Sciatic nerve (tissue), 2 donors: ENCODE measurements around the gene MB21D2. TPM values are rescaled to one million over a fixed set of nuclear protein-coding genes. Genes with fewer than 3 reads are reported as not detected.

Experiments used
- ATAC-seq: fragments of 200-7000 bp; cut with Tn5 transposase; one replicate; pipeline ENCODE4 v1.9.1; 2020; ENCODE audit warnings: mild to moderate bottlenecking, moderate library complexity
- DNase-seq: peaks from one replicate; pipeline ENCODE4 v3.0.0-alpha.2; 2020; ENCODE audit warnings: low spot score
- intact Hi-C: fragments of 100-400 bp; cut with DNase I; formaldehyde crosslinking; loops from one replicate; pipeline ENCODE4 v1.14.2; 2022
- total RNA-seq: library from RNA; stranded (reverse); fragmentation: NEBNext Ultra II Directional; extraction: Animal tissue kit (Norgen Biotek cat#: 25700); gene quantifications from one replicate; pipeline ENCODE4 v1.2.1, GENCODE V29; 2021
- donor health status: DM: no; HTN: no; CAD: no.
- donor health status: DM: no; HTN: no; CAD: no.

MB21D2 gene
- total RNA-seq, 1 donor from 2014 or later = 7.8 TPM

DNA sequence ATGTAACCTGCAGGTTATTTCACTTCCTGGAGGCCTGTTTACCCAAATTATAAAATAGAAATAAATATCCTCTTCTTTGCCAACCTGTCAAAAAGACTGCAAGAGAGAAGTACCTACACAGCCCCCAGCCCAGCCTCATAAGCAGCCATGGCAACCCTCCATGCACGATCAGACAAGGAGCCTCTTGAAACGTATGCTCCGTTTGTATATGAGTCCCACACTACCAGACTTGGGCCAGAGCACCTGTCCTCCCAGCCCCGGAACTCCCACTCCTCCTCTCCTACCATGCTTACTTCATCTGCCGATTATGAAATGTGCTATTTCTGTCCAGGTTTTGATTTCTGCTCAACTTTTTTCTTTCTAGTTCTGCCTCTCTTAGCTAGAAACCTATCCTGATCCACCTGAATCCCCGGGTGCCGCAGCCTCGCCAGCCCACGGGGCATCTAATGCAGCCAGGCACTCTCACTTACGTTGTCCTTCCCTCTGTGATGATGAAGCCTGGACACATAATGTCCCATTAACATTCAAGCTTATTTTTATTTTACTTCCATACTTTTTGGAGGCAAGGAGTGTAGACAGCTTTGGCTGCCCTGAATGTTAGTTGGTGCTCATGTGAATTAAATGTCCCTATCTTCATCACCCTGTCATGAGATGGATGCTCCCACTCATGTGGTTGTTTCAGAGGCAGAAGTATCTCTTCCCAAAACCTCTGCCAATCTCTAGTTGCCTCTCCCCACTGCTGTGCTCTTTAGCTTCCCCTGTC lies 73.8 kb downstream of the MB21D2 start:
- no peak for ATAC-seq
- no peak for DNase-seq
- intact Hi-C loops = no loop called here

DNA sequence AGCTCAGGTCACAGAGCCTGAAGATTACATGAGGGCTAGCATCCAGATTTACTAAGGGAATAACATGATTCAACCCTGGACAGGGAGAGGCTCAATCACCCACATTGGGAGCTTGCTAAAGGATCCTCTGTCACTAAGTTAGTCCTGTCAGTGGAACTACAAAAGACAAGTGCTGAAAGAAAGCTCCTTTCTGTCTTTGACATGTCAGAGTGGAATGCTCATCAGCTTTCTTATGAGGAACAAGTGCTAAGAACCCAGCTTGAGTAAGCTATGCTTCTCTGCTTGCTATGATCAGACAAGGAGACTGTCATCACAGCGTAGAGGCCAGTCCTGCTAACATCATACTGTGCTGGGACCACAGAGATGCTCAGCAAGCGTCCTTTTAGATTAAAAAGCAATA lies 74.5 kb downstream of the MB21D2 start:
- no peak for ATAC-seq
- intact Hi-C loops = no loop called here

DNA sequence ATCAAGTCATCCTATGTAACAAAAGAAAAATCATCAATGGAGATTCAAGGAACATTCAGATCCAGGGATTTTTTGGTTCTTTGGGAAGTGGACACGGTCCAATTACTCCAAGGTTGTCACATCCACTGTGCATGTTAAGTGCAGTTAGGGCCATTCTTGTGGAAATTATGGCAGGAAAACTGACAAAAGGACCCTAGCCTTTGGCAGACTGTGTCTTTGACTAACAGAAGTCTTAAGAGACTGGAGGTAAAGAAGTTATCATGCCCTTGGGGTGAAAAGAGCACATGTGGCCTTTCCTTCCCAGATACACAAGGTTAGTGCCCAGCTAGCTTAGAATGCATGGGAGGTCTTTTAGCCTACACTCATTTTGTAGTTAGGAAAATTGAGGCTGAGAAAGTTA lies 74.9 kb downstream of the MB21D2 start:
- no peak for DNase-seq
- intact Hi-C loops = no loop called here
- ATAC-seq = no peak

More for the DNA sequence above, 74.5 kb downstream of the MB21D2 start:
- DNase-seq = no peak

DNA sequence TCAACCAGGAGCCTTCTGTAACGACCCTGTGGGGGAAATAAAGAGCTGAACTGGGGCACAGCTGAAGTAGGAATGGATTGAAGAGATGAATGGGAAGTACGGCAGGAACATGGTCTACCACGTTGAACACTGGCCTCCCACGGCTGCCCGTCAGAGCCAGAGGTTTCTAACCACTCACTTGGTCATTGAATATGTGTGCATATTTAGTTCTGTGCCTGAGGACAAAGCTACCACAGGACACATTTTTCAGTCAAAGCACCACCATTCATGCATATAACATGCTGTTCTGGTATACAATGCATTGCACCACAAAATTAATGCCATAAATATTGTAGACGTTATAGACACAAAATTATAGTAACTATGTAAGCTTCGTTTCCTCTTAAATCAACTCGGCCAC lies 75.5 kb downstream of the MB21D2 start:
- no peak for ATAC-seq
- intact Hi-C loops = no loop called here
- DNase-seq = no peak

GRCh38 chr3:192841428-192841827 lies 76.2 kb downstream of the MB21D2 start:
- ATAC-seq = no peak
- DNase-seq = no peak
- intact Hi-C loops = no loop called here

GRCh38 chr3:192840143-192840836 lies 77.4 kb downstream of the MB21D2 start:
- ATAC-seq = no peak
- intact Hi-C loops = no loop called here
- no peak for DNase-seq

DNA sequence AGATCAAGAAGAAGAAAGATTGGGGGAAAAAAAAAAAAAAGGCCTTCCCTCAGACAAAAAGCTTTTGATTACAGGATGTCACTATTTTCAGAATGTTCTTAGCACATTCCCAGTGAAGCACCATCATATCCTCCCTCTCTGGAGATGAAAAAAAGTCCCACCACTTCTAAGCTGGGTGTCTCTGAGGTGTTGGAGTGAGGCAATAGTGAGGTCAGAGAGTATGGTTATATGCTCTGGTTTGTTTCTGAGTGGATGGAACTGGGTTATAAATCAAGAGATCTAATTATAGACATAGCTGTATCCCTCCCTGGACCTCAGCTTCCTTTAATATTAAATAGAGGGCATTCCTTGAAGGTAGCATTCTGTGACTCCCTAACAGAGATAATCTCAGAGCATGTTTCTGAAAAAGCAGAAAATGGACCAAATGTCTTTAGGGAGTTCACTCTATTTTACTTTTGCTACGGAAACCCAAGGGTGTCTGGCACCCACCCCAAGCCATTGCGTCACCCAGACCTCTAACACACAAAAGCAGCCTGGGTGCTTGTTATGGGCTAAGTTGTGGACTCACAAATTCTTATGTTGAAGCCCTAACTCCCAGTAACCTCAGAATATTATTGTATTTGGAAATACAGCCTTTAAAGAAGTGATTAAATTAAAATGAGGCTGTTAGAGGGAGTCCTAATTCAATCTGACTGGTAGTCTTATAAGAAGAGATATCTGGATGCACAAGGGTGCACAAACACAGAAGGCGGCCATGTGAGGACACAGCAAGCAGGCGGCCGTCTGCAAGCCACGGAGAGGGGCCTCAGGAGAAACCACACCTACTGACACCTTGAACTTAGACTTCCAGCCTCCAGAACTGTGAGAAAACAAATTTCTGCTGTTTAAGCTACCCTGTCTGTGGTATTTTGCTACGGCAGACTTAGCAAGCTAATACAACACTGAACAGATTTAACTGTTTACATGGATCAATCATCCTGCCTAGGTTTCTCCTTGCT lies 81.5 kb downstream of the MB21D2 start:
- ATAC-seq (peak; percentile 57), DNase-seq (no peak)
- intact Hi-C loops = no loop called here

DNA sequence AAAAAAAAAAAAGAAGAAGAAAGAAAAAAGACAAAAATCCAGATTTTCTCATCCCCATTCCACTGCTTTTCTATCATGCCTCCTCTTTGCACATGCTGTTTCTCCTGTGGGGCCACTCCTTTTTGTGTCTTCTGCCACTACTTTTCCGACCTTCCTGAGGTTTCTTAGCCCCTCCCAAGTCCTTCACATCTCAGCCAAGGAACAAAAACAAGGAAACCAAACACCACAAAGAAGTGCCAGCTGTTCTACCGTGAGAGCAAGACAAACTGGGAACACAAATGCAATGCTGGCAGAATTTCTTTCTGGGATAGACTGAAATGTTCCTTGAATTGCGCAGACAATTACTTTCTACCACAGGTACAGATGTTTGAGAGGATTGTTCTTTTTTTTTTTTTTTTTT lies 83.2 kb downstream of the MB21D2 start:
- DNase-seq (no peak), ATAC-seq (no peak)
- intact Hi-C loops = no loop called here

GRCh38 chr3:192833177-192833890 lies 84.3 kb downstream of the MB21D2 start:
- intact Hi-C loops = no loop called here
- ATAC-seq (peak; percentile 70), DNase-seq (no peak)

GRCh38 chr3:192831801-192832347 lies 85.8 kb downstream of the MB21D2 start:
- intact Hi-C loops = no loop called here
- ATAC-seq = no peak
- no peak for DNase-seq

DNA sequence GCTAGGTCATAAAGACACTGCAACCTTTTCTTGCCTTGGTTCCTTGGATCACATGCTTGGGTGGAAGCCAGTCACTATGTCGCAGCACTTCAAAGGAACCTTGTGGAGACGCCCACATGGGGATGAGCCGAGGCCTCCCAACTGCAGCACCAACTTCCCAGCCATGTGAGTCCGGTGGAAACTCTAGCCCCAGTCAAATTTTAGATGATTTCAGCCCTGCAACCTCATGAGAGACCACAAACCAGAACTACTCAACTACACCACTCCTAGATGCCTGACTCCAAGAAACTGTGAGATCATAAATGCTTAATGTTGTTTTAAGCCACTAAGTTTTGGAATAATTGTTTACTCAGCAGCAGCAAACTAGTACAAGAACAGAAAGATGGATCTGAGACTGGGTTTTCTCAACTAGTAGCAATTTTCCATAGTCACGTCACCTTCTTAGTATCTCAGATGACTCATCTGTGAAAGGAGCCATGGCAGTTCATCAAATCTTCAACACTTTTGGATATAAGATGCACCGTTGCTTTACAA lies 86.5 kb downstream of the MB21D2 start:
- intact Hi-C loops = no loop called here
- ATAC-seq = no peak
- no peak for DNase-seq

GRCh38 chr3:192830291-192831110 lies 87.2 kb downstream of the MB21D2 start:
- intact Hi-C loops = no loop called here
- no peak for DNase-seq
- ATAC-seq = no peak

DNA sequence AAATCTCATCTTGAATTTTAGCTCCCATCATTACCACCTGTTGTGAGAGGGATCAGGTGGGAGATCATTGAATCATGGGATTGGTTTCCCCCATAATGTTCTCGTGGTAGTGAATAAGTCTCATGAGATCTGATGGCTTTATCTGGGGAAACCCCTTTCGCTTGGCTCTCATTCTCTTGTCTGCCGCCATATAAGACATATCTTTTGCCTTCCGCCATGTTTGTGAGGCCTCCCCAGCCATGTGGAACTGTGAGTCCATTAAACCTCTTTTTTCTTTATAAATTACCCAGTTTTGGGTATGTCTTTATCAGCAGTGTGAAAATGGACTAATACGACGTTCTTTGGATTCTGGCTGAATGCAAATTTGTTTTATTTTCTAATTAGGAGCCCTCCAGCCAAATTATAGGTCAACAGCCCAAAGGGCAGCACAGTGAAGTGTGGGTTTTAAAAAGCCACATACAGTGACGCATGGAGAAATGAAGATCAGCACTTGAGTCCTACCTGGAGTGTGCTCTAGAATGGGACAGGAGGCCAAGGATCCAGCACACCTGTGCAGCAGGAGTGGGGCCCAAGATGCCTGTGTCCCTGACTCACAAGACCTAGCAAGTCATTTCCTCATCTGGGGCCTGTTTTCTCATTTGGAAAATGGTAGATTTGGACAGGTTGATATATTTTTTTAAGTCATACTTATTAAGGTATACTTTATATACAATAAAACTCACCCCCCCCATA lies 89.6 kb downstream of the MB21D2 start:
- no peak for DNase-seq
- intact Hi-C loops = no loop called here
- no peak for ATAC-seq

- ATAC-seq = no peak
- no peak for DNase-seq
- intact Hi-C loops = no loop called here
These were observed 90.4 kb downstream of the MB21D2 start for GRCh38 chr3:192827208-192827607.

DNA sequence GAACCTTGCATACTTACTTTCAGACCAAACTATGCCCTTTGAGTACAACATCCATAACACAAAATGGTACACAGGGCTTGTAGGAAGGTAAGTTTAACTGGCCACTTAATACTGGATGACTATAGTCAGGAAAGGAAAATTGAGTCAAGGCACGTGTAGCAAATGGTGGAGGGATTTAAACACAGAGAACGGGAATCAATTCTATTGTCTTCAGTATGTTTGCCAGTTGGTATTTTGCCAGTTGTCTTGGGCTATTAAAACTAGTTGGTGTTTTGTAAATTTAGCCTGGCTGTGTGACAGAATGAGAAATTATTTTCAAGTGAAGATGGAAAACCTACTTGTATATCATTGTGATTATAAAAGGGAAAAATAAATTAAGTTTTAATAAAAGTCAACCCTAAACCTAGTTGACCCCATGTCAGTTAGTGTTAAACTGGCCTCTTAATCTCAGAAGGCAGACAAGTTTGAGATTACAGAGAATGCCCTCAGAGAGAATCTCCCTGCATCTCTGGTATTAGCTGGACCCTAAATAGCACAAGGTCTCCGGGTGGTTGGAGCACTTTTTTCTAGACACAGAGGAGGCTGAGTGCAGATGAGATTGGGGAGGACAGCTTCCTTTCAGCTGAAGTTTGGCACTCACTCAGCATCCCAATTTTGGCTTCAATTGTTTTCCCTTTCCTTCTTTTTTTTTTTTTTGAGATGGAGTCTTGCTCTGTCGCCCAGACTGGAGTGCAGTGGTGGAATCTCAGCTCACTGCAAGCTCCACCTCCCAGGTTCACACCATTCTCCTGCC lies 91.2 kb downstream of the MB21D2 start:
- intact Hi-C loops = no loop called here
- no peak for DNase-seq
- no peak for ATAC-seq

- no peak for DNase-seq
- ATAC-seq = peak; percentile 59
- intact Hi-C loops = no loop called here
These were observed 91.9 kb downstream of the MB21D2 start for GRCh38 chr3:192825657-192826200.
